Astrocyte (in vitro differentiated cells and primary cell): ENCODE measurements around the gene NKAIN2.

Experiments
- CTCF ChIP-seq: IDR thresholded peaks from 2 replicates; pipeline ENCODE4 v1.5.1; 2011; ENCODE audit warnings: low read depth, mild to moderate bottlenecking, inconsistent platforms, low read length, moderate library complexity; ENCODE audit not compliant: insufficient read depth
- EZH2 ChIP-seq: IDR thresholded peaks from 2 replicates; pipeline ENCODE4 v1.6.1; 2012; ENCODE audit warnings: mild to moderate bottlenecking, low read length, inconsistent platforms; ENCODE audit not compliant: insufficient read depth

GRCh38 chr6:124854338-124854922, 1050.8 kb downstream of the NKAIN2 start:
- TF ChIP-seq CTCF (peak; percentile 17), EZH2 (no peak)
